ENCODE measurements around the gene TXK.

Gene TXK

GRCh38 chr4:48031802-48032525 lies 102.1 kb downstream of the TXK start:
- no peak for TF ChIP-seq CTCF (IDR thresholded peaks at IDR 0.05; ENCODE audit: control insufficient read depth, insufficient read depth, low read depth, low read length, missing control alignments)
- no peak overlapping the region for H3K4me3 ChIP-seq (ENCODE audit: control insufficient read depth, low read depth, low read length)
- no peak for DNase-seq (ENCODE audit: low read depth)

- H3K4me3 ChIP-seq (ENCODE audit: control insufficient read depth, low read depth, low read length) = no peak overlapping the region
- DNase-seq (ENCODE audit: low read depth) = no peak
- TF ChIP-seq CTCF (IDR thresholded peaks at IDR 0.05; ENCODE audit: control insufficient read depth, insufficient read depth, low read depth, low read length, missing control alignments) = no peak
Measured at GRCh38 chr4:48030470-48030869, 103.6 kb downstream of the TXK start.

- H3K4me3 ChIP-seq (ENCODE audit: control insufficient read depth, low read depth, low read length) = no peak overlapping the region
Measured at GRCh38 chr4:48028696-48029095, 105.4 kb downstream of the TXK start.

GRCh38 chr4:48027653-48028052 lies 106.4 kb downstream of the TXK start:
- no peak for TF ChIP-seq CTCF (IDR thresholded peaks at IDR 0.05; ENCODE audit: control insufficient read depth, insufficient read depth, low read depth, low read length, missing control alignments)
- H3K4me3 ChIP-seq (ENCODE audit: control insufficient read depth, low read depth, low read length) = no peak overlapping the region
- no peak for DNase-seq (ENCODE audit: low read depth)

More at GRCh38 chr4:48028696-48029095, 105.4 kb downstream of the TXK start:
- TF ChIP-seq CTCF (IDR thresholded peaks at IDR 0.05; ENCODE audit: control insufficient read depth, insufficient read depth, low read depth, low read length, missing control alignments) = no peak
- DNase-seq (ENCODE audit: low read depth) = no peak

- no peak overlapping the region for H3K4me3 ChIP-seq (ENCODE audit: control insufficient read depth, low read depth, low read length)
- DNase-seq (ENCODE audit: low read depth) = no peak
- TF ChIP-seq CTCF (IDR thresholded peaks at IDR 0.05; ENCODE audit: control insufficient read depth, insufficient read depth, low read depth, low read length, missing control alignments) = no peak
Measured at GRCh38 chr4:48025005-48025404, 109.0 kb downstream of the TXK start.

GRCh38 chr4:48024522-48024921 lies 109.5 kb downstream of the TXK start:
- no peak overlapping the region for H3K4me3 ChIP-seq (ENCODE audit: control insufficient read depth, low read depth, low read length)
- no peak for TF ChIP-seq CTCF (IDR thresholded peaks at IDR 0.05; ENCODE audit: control insufficient read depth, insufficient read depth, low read depth, low read length, missing control alignments)
- DNase-seq (ENCODE audit: low read depth) = no peak
